Regular cardiac myocyte (primary cell): ENCODE measurements around the gene DHPS. TPM values are rescaled to one million over a fixed set of nuclear protein-coding genes. Genes with fewer than 3 reads are reported as not detected.

Experiments used
- total RNA-seq: library from RNA; depleted of rRNA; stranded (reverse); fragments of >200 nt; gene quantifications from 2 replicates; pipeline ENCODE4 v1.2.3, GENCODE V29; 2014

Gene DHPS
- total RNA-seq: 58.6 and 74.8 TPM in 2 replicates

DNA sequence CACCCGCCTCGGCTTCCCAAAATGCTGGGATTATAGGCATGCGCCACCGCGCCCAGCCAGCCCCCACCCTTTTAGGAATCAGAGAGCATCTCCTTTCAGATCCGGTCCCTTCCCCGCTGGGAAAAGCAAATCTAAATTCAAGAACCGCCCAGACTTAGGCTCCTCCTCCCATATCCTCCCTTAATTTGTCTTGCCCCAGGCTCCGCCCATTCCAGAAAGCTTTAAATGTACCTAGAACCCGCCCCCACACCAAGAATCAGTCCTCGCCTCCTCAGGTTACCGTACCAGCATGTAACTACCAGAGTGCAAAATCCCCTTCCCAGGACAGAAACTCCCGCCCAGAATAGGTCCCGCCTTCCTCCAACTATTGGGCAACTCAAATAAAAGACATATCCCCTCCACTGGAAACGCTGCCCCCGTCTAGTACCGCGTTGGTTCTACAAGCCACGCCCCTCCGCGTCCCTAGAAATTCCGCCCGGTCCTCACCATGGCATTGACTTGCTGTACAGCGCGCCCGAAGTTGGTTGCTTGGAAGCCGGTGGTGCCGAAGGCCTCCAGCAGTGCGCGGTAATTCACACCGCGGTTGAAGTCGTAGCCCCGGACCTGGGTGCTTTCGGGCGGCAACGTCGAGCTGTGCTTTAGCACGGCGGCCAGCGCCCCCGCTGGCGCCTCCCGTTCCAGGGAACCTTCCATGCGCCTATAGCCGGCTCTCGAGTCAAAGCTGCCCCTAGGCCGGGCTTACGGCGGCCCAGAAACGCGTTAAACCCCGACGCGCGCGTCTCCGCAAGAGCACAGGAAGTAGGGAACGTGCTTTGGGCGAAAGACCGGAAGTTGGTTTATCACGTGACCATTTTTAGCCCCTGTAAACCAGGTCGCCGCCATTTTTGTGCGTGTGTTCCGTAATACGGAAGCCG, at the start of gene DHPS:
Gene DHPS, minus strand, starts transcription at position 807 of the 914 bp plus-strand sequence. Its CDS starts 114 bp downstream, at position 693.

DNA sequence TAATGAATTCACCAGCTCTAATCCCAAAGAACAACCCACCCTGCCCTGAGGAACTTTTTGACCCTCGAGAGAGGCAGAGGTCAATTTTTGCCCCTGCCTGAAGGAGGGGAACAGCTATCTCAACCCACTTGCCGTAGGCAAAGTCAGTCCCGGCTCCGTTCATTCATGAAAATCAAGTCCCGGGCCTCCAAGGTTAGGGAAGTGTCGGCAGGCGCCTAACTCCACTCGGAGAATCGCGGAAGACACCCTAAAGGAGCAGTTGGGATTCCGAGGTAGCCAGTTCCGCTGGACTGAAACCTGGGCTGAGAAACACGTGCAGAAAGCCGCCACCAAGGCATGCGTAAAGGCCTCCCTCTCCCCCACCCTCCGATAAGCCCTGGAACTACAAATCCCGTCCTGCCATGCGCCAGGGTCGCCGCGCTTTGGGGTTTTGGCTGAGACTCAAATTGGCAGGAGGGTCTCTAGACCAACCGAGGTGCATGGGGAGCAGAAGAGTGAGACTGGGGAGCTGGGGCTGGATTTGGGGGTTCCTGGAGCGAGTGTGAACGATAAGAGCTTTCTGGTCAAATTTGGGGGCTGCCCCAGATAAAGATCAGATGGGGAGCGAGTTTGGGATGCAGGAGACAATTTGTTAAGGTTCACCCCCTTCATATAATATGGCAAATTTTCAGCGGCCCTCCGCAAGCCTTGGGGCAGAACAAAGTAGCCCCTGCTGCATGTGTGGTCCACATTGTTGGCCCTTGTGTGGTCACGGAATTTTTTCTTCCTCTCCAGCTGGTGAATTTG, 42.2 kb upstream of the DHPS start, which contains the start of gene TNPO2:
Gene TNPO2, minus strand, starts transcription at position 292 of the 786 bp plus-strand sequence. CDS start 2,955 bp downstream, outside the sequence.

DNA sequence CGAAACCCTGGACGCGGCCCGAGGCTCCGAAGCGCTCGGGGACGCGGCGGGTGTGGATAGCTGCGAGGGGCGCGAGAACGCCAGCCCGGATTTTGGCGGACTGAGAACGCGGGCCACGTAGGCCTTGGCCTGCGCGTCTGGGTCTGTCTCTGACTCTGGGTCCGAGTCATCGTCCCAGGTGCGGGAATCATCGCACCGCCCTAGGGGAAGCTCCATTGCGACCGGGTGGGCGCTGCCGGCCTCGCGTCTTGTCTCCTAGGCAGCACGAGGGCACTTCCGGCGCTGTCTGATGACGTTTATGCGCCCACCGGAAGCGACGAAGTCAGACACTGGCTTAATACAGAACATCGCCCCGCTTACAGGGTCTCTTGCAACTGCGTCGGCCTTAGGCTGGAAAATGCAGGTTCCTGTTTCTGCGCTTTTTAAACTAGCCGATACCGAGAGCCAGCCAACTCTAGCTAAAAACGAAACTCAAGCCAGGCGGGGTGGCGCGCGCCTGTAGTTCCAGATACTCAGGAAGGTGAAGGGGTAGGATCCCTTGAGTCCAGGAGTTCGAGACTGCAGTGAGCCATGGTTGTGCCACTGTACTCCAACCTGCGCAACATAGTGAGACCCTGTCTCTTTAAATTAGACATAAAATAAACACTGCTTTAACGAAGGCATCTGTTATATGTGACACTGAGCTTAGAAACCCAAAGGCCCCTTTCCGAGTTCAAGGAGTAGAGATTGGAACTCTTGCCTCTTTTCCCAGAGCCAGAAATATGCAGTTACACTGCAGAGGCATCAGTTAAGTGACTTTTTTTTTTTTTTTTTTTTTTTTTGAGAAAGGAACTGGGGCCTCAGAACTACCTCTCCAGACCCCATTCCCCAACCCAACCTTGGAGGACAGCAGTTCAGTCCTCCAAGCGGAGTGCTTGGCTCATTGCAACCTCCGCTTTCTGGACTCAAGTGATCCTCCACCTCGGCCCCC, 15.0 kb upstream of the DHPS start, which contains the start of gene FBXW9:
Gene FBXW9, minus strand, starts transcription at position 266 of the 970 bp plus-strand sequence. Its CDS starts 50 bp downstream, at position 216.

DNA sequence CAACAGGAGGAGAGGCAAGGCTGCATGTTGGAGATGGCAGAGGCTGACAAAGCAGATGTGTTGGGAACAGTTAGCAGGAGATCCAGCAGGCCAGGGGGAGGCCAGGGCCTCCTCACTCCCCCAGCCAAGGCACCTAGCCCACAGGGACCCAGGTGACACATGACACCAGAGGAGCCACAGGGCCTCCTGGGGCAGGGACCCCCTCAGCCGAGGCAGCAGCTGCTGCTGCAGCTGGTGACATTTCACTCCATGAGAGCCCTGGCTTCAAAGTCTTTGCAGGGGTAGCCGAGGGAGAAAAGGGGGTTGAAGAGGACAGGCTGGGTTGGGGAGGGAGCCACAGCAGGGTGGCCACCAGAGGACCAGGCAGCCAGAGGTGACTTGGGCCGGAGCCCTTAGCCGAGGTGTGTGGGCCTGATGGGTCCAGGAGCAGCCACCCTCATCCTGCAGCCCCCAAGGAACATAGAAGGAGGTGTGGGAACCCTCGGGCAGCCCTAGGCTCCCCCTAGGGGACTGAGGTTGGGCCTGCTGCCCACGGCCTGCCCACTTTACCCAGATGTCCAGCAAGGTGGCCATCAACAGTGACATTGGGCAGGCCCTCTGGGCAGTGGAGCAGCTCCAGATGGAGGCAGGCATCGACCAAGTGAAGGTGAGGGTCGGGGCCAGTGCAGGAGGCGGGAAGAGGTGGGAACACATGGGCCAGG, 6.0 kb upstream of the DHPS start, which contains the start of gene GNG14:
Gene GNG14, plus strand, starts transcription at position 503 of the 701 bp plus-strand sequence. Its CDS starts 51 bp downstream, at position 554.

DNA sequence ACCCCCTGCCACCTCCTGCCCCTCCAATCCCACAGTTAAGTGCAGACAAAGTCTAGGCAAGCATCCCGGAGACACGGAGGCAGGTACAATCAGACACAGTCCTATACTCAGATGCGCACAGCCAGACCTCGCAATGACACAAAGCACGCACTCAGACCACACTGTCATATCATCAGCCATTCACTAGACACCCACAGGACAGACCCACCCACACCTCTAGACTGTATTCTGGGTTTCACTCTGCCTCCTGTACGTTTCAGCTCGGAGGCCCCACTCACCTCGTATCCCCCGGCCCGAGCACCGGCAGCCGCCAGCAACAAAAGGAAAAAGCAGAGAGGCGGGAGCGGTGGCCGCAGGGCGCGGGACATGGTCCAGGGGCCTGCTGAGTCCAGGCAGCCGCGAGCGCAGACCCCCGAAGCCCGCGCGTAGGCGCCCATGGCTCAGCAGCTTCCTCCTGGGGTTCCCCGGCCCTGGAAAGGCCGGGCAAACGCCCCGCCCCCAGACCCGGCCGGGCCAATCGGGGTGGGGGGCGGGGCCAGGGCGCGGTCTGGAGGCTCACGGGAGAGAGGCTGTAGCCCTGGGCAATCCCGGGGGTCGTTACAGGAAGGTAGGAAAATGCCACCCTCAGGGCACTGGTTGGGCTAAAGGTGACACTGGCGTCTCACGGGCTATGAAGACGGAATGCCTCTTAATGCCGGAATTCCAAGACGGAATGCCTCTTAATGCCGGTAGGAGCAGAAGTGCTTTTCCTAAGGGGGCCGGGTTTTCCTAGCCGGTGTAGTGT, 15.2 kb downstream of the DHPS start, which contains the start of the genes MAN2B1 and WDR83:
Gene MAN2B1, minus strand, starts transcription at position 478 of the 784 bp plus-strand sequence. Its CDS starts 41 bp downstream, at position 437.
Gene WDR83, plus strand, starts transcription at position 543 of the 784 bp plus-strand sequence. CDS start 2,984 bp downstream, outside the sequence.

Other genes starting within 250 kb of the DHPS start
- 3.7 and 3.8 TPM in 2 replicates for gene ZNF443, start 240.9 kb downstream of the DHPS start, total RNA-seq
- gene ZNF709, start 197.1 kb downstream of the DHPS start, total RNA-seq: 3.1 and 5.9 TPM in 2 replicates
- gene ZNF564, start 130.4 kb downstream of the DHPS start, total RNA-seq: 8.6 and 11.6 TPM in 2 replicates
- gene ZNF490, start 71.1 kb downstream of the DHPS start, total RNA-seq: 7.3 and 10.9 TPM in 2 replicates
- gene ZNF791, start 71.0 kb downstream of the DHPS start, total RNA-seq: 15.9 and 17.5 TPM in 2 replicates
- gene MAN2B1, start 15.1 kb downstream of the DHPS start, total RNA-seq: 13.8 and 32.4 TPM in 2 replicates
- 9.9 and 11.3 TPM in 2 replicates for gene WDR83, start 15.1 kb downstream of the DHPS start, total RNA-seq
- gene GNG14, start 6.1 kb upstream of the DHPS start, total RNA-seq: not detected in 2 replicates
- gene FBXW9, start 14.8 kb upstream of the DHPS start, total RNA-seq: 3.7 and 7.9 TPM in 2 replicates
- gene TNPO2, start 42.1 kb upstream of the DHPS start, total RNA-seq: 27.0 and 27.1 TPM in 2 replicates
- gene TRIR, start 52.8 kb upstream of the DHPS start, total RNA-seq: 121 and 222 TPM in 2 replicates
- gene GET3, start 55.6 kb upstream of the DHPS start, total RNA-seq: 79.8 and 154 TPM in 2 replicates
- gene BEST2, start 69.9 kb upstream of the DHPS start, total RNA-seq: not detected in 2 replicates
- gene HOOK2, start 93.7 kb upstream of the DHPS start, total RNA-seq: 11.1 and 18.3 TPM in 2 replicates
- gene JUNB, start 109.6 kb upstream of the DHPS start, total RNA-seq: 78.2 and 101 TPM in 2 replicates
- gene PRDX2, start 119.9 kb upstream of the DHPS start, total RNA-seq: 184 and 196 TPM in 2 replicates
- not detected in 2 replicates for gene THSD8, start 120.2 kb upstream of the DHPS start, total RNA-seq
- gene RNASEH2A, start 124.7 kb upstream of the DHPS start, total RNA-seq: 10.1 and 78.6 TPM in 2 replicates
- gene RTBDN, start 152.7 kb upstream of the DHPS start, total RNA-seq: not detected in 2 replicates
- 3.4 TPM in 1 of 2 replicates, not detected in the other for gene MAST1, start 156.6 kb upstream of the DHPS start, total RNA-seq
- gene DNASE2, start 199.6 kb upstream of the DHPS start, total RNA-seq: 7.9 and 28.8 TPM in 2 replicates
- not detected in 2 replicates for gene KLF1, start 205.3 kb upstream of the DHPS start, total RNA-seq
- 30.4 and 48.3 TPM in 2 replicates for gene GCDH, start 209.3 kb upstream of the DHPS start, total RNA-seq
- gene SYCE2, start 237.4 kb upstream of the DHPS start, total RNA-seq: 0.19 and 0.28 TPM in 2 replicates